8988T (cell line): ENCODE data around the gene PTPRO.

Experiments
- DNase-seq: peaks from one replicate; pipeline ENCODE4 v3.0.0; 2011

The PTPRO gene

DNA sequence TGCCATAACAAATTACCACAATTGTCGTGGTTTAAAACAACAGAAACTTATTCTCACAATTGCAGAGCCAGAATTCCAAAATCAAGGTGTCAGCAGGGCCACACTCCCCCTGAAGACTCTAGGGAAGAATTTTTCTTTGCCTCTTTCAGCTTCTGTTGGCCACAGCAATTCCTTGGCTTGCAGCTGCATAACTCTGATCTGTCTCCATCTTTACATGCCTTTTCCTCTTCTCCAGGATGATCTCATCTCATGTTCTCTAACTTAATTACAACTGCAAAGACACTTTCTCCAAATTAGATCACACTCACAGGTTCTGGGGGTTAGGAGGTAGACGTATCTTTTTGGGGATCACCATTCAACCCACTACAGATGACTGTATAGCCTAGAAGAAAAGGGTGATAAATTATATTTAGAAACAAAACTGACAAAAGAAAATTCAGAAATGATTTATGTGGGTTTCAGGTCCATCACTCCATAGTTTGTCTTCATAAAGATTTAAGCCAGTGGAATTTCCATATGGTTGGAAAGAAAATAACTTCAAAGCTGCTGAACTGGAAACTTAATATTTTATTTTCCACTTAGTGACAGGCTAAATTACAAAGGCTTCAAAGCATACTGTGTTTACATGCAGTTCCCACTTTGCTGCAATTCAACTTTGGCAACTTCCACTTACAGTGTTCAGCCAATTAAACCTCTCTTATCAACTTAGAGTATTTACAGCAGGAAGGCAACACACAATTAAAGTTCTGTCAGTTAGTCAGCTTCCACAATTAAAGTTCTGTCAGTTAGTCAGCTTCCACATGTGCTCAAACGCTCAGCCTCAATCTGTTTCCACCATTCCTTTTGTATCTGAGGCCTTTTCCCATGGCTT, 253.6 kb downstream of the PTPRO start:
- no peak for DNase-seq

DNA sequence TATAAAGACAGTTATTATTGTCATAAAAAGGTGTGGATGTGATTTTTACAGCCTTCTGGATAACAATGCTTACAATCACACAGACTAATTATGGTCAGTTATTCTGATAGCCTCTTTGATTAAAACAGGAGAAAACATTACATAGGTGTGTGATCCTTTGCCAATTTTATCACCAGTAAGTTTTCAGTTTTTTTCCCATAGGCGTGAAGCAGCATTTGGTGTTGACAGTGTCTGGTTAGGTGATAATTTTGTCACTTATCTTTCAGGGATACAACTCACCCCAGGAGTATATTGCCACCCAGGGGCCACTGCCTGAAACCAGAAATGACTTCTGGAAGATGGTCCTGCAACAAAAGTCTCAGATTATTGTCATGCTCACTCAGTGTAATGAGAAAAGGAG, 258.1 kb downstream of the PTPRO start:
- no peak for DNase-seq

DNA sequence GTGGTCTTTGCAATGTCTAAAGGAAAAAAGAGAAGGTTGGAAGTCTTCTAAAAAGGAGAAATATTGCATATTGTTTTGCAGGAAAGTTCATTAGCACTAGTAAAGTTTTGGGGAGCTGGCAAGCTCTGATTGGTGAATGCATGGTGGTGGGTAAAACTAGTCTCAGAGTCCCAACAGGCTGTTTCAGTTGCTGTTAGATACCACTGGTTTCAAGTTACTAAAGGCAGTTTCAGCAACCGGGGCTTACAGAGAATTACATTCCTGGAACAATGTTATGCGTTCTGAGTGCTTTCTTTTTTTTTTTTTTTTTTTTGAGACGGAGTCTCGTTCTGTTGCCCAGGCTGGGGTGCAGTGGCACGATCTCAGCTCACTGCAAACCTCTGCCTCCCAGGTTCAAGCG, 258.7 kb downstream of the PTPRO start:
- DNase-seq, result no peak

GRCh38 chr12:15583804-15584203, 261.5 kb downstream of the PTPRO start:
- no peak for DNase-seq

DNA sequence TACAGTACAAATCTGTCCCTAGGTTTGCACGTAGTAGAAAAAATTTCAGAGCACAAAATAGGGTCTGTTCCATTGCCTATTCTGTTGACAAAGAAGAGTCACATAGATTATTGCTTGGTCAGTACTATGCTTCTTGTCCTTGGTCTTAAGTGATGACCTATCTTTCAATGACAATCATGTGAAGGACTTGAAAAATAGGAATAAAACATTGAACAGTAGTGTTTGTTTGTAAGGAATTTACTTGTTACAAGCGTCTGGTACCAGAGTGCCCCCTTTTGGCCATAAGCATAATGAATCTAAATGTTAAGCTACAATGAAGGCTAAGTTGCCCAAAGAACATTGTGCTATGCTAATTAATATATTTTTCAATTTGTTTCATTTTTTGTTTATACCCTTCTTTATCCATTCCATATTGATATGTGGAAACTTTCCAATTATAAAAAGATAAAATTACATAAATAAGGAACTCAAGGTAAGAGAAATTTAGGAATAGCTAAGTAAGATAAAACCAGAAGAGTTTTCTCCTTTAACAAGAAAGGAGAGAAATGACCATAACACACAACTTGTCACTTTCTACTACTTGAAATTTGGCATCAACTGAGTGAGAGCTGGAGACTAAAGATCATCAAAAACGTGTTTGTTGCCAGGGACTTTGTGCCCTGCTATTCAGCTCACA, 262.2 kb downstream of the PTPRO start:
- no peak for DNase-seq

GRCh38 chr12:15589328-15590032, 267.2 kb downstream of the PTPRO start:
- DNase-seq, result no peak

- peak; percentile 23 for DNase-seq
These were observed 268.0 kb downstream of the PTPRO start for GRCh38 chr12:15590180-15590826.

- DNase-seq, result no peak
These were observed 269.5 kb downstream of the PTPRO start for GRCh38 chr12:15591811-15592210.

GRCh38 chr12:15592934-15593333, 270.6 kb downstream of the PTPRO start:
- no peak for DNase-seq

DNA sequence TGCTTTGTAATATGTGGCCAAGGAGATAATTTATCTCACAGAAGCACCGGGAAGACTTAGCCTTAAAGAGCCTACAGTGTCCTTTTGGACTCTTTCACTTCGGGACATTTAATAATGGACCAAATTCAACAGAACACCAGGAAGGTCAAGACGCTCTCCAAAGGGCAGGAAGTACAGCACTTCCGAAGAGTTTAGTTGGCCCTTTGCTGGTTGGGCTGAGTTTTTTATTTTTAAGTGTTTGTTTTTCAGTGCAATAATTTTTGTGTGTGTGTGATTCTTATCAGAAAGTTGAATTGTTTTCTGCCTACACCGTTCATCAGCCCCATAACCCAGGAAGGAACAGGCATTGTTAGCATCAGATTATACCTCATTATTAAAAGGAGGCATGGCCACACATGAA, 273.9 kb downstream of the PTPRO start:
- no peak for DNase-seq

GRCh38 chr12:15597125-15597830, 275.0 kb downstream of the PTPRO start:
- DNase-seq, result no peak

GRCh38 chr12:15599266-15600037, 277.1 kb downstream of the PTPRO start:
- no peak for DNase-seq

DNA sequence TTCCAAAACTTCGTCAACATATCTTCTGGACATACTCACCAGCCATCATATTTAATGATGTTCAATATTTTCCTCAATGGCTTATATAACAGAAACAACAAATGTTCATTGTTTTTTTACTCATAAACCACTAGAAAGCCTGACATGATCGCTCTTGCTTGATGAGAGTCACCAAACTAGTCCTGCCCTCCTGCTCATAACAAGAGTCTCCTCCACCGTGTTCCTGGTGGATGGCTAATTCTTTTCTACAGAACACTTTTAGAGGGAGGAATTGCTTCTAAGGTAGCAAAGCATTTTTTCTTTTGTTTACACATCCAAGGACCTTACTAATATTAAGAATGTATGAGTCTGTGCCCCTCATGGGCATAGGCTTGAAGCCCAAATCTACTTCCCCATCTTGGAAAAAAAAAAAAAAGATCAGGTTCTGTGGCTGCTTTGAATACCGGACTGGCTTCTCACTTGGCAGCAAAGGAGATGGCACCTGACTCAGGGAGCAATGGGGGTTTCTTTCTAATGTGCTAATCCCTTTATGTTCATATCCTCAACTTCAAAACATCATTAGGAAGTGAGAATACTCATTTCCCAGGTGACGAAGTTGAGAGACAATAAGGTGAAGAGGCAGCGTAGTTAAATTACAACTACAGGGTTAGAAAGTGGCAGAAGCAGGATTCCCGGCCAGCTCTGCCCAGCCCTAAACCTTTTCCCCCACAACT, 278.1 kb downstream of the PTPRO start:
- no peak for DNase-seq

DNA sequence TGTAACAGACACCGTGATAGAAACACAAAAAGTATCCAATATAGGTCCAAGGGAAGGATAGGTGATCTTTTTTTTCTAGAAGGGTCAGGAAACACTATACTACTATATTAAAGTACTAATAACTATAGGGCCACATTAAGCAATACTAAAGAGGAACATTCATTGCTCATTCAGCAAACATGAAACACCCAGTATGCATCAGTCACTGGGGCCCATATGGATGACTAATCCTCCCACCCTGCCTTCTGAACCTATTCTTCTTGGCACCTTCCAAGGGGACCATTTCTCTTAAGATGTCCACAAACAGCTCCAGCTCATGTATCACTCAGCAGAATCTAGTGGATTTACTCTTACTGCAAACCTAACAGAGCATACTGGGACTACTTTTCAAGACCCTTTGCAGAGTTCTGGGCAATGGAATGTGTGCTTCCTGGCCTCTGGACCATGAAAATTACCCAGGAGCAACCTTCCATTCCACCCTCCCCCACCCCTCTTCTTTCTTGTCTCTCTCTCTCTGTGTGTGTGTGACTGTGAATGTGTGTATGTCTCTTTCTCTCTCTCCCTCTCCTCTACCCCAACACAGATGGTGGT, 279.0 kb downstream of the PTPRO start:
- DNase-seq, result no peak

- no peak for DNase-seq
These were observed 279.9 kb downstream of the PTPRO start for GRCh38 chr12:15602051-15602672.

GRCh38 chr12:15603474-15604085, 281.3 kb downstream of the PTPRO start:
- no peak for DNase-seq

- DNase-seq, result no peak
These were observed 283.7 kb downstream of the PTPRO start for GRCh38 chr12:15605881-15606590.

DNA sequence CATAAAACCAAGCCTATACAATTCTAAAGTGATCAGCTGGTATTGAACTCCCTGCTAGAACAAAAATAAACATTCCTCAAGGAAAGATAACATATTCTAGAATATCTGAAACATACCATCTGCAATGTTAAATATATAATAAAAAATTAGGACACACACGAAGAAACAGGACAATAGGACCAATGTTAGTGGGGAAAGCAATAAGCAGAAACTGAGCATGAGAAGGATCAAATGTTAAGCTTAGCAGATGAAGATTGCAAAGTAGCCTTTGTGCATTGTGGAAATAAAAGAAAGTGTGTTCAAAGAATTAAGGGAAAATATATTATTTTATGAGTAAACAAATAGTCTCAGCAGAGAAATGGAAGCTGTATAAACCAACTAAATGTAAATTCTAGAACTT, 286.1 kb downstream of the PTPRO start:
- DNase-seq, result no peak

- DNase-seq, result no peak
These were observed 286.6 kb downstream of the PTPRO start for GRCh38 chr12:15608941-15609340.
